Neural cell (in vitro differentiated cells): ENCODE measurements around the gene TBX19. TPM values are rescaled to one million over a fixed set of nuclear protein-coding genes. Genes with fewer than 3 reads are reported as not detected.

Source experiments
- H2AFZ ChIP-seq: fragments of 200-600, 300-800 bp; sonication (generic), shearing (Covaris generic); 2 replicates; pipeline ENCODE4 v1.6.0; 2014; ENCODE audit warnings: low read depth, mild to moderate bottlenecking, antibody characterized with exemption, low read length, moderate library complexity
- H3F3A ChIP-seq: fragments of 200-600 bp; shearing (Covaris generic); 2 replicates; pipeline ENCODE4 v1.6.1; 2016; ENCODE audit warnings: mild to moderate bottlenecking, moderate library complexity, mixed read lengths, antibody characterized with exemption, low read length; ENCODE audit not compliant: insufficient read depth, poor library complexity, severe bottlenecking
- H3K27ac ChIP-seq: fragments of 200-600, 300-800 bp; sonication (generic), shearing (Covaris generic); 2 replicates; pipeline ENCODE4 v1.5.1; 2014; ENCODE audit warnings: mild to moderate bottlenecking, low read length, moderate library complexity
- H3K27me3 ChIP-seq: fragments of 300-800, 200-600 bp; sonication (generic), shearing (Covaris generic); 2 replicates; pipeline ENCODE4 v1.6.0; 2014; ENCODE audit warnings: mild to moderate bottlenecking, low read depth, low read length, moderate library complexity; ENCODE audit not compliant: insufficient read depth
- H3K36me3 ChIP-seq: fragments of 300-800, 200-600 bp; sonication (generic), shearing (Covaris generic); 2 replicates; pipeline ENCODE4 v1.5.1; 2014; ENCODE audit warnings: mild to moderate bottlenecking, antibody characterized with exemption, low read length, moderate library complexity; ENCODE audit not compliant: insufficient read depth
- H3K4me2 ChIP-seq: fragments of 300-800, 200-600 bp; sonication (generic), shearing (Covaris generic); 2 replicates; pipeline ENCODE4 v1.6.0; 2014; ENCODE audit warnings: mild to moderate bottlenecking, low read length
- H3K4me3 ChIP-seq: fragments of 300-800, 200-600 bp; sonication (generic), shearing (Covaris generic); 2 replicates; pipeline ENCODE4 v1.5.1; 2014; ENCODE audit warnings: mild to moderate bottlenecking, low read length, moderate library complexity
- H3K79me2 ChIP-seq: fragments of 200-600 bp; shearing (Covaris generic); replicated peaks from 2 replicates; pipeline ENCODE4 v1.6.0; 2014; ENCODE audit warnings: mild to moderate bottlenecking, low read length, moderate library complexity; ENCODE audit not compliant: insufficient read depth
- H3K9ac ChIP-seq: fragments of 300-800, 200-600 bp; sonication (generic), shearing (Covaris generic); 2 replicates; pipeline ENCODE4 v1.6.1; 2016; ENCODE audit warnings: mild to moderate bottlenecking, low read length, mixed read lengths
- H3K9me2 ChIP-seq: fragments of 200-600 bp; shearing (Covaris generic); 2 replicates; pipeline ENCODE4 v1.6.1; 2016; ENCODE audit warnings: mild to moderate bottlenecking, low read length, mixed read lengths; ENCODE audit not compliant: insufficient read depth
- H3K9me3 ChIP-seq: fragments of 200-600, 300-800 bp; sonication (generic), shearing (Covaris generic); 2 replicates; pipeline ENCODE4 v1.6.1; 2016; ENCODE audit warnings: mild to moderate bottlenecking, mixed run types, low read length, moderate library complexity, mixed read lengths
- H4K20me1 ChIP-seq: fragments of 200-600 bp; shearing (Covaris generic); 2 replicates; pipeline ENCODE4 v1.6.1; 2016; ENCODE audit warnings: mild to moderate bottlenecking, mixed run types; ENCODE audit not compliant: insufficient read depth
- CTCF ChIP-seq: fragments of 450-650 bp; IDR thresholded peaks from 2 replicates; pipeline ENCODE4 v1.5.1; 2014; ENCODE audit warnings: antibody characterized with exemption, mild to moderate bottlenecking, moderate library complexity; ENCODE audit not compliant: poor library complexity, severe bottlenecking
- EP300 ChIP-seq: fragments of 450-650 bp; conservative IDR thresholded peaks from 2 replicates; pipeline ENCODE4 v1.6.1; 2014; ENCODE audit warnings: antibody characterized with exemption, mild to moderate bottlenecking, moderate library complexity; ENCODE audit not compliant: poor library complexity, severe bottlenecking
- EZH2 ChIP-seq: fragments of 200-600, 300-800 bp; shearing (Covaris generic), sonication (generic); IDR thresholded peaks from 2 replicates; pipeline ENCODE4 v1.6.1; 2014; ENCODE audit warnings: antibody characterized with exemption, low read length, borderline replicate concordance, mild to moderate bottlenecking; ENCODE audit not compliant: insufficient read depth, poor library complexity, severe bottlenecking
- MXI1 ChIP-seq: fragments of 450-650 bp; conservative IDR thresholded peaks from 2 replicates; pipeline ENCODE4 v1.6.1; 2014; ENCODE audit warnings: antibody characterized with exemption, mild to moderate bottlenecking; ENCODE audit not compliant: poor library complexity, severe bottlenecking
- POLR2AphosphoS5 ChIP-seq: IDR thresholded peaks from 2 replicates; pipeline ENCODE4 v1.6.1; 2012
- RAD21 ChIP-seq: fragments of 450-650 bp; conservative IDR thresholded peaks from 2 replicates; pipeline ENCODE4 v1.6.1; 2014; ENCODE audit warnings: antibody characterized with exemption, mild to moderate bottlenecking, moderate library complexity
- REST ChIP-seq: IDR thresholded peaks from 2 replicates; pipeline ENCODE4 v1.6.1; 2012; ENCODE audit warnings: borderline replicate concordance
- SMC3 ChIP-seq: fragments of 450-650 bp; conservative IDR thresholded peaks from 2 replicates; pipeline ENCODE4 v1.6.1; 2014; ENCODE audit warnings: antibody characterized with exemption, mild to moderate bottlenecking, moderate library complexity; ENCODE audit not compliant: poor library complexity
- TAF1 ChIP-seq: IDR thresholded peaks from 2 replicates; pipeline ENCODE4 v1.6.1; 2012; ENCODE audit warnings: low read depth
- polyA plus RNA-seq: library from polyadenylated mRNA; depleted of rRNA; stranded (reverse); fragments of >200 nt; gene quantifications from 2 replicates; pipeline ENCODE4 v1.2.3, GENCODE V29; 2014

TBX19 gene
- polyA plus RNA-seq, 1 donor from 2014 or later, result 0.42 TPM

GRCh38 chr1:168235548-168235885 lies 45.2 kb upstream of the TBX19 start:
- Histone ChIP-seq H3K79me2 (no peaks in the 10 kb centered on the region), H3K27ac (no peak overlapping the region), H2AFZ (no peak overlapping the region), H3K9me2 (no peaks in the 10 kb centered on the region), H3K9me3 (no peaks in the 10 kb centered on the region), H4K20me1 (no peaks in the 10 kb centered on the region), H3K27me3 (no peaks in the 10 kb centered on the region), H3K9ac (no peak overlapping the region), H3K4me2 (no peak overlapping the region), H3K4me3 (no peak overlapping the region), H3K36me3 (no peaks in the 10 kb centered on the region), H3F3A (no peaks in the 10 kb centered on the region)
- TF ChIP-seq REST (no peak), MXI1 (no peak), SMC3 (no peak), EP300 (no peak), POLR2AphosphoS5 (no peak), TAF1 (no peak), CTCF (no peak)

GRCh38 chr1:168235937-168236336 lies 44.7 kb upstream of the TBX19 start:
- no peaks in the 10 kb centered on the region for H3K9me2 ChIP-seq
- H3K27ac ChIP-seq, result no peak overlapping the region
- no peaks in the 10 kb centered on the region for H3K79me2 ChIP-seq
- no peak overlapping the region for H3K9ac ChIP-seq
- no peak overlapping the region for H2AFZ ChIP-seq
- no peak overlapping the region for H3K4me3 ChIP-seq
- H3K4me2 ChIP-seq, result no peak overlapping the region
- no peaks in the 10 kb centered on the region for H3K36me3 ChIP-seq
- no peaks in the 10 kb centered on the region for H3K27me3 ChIP-seq
- no peaks in the 10 kb centered on the region for H3K9me3 ChIP-seq
- H4K20me1 ChIP-seq, result no peaks in the 10 kb centered on the region
- TF ChIP-seq SMC3, result no peak
- no peak for TF ChIP-seq REST
- TF ChIP-seq TAF1, result no peak
- TF ChIP-seq EP300, result no peak
- TF ChIP-seq POLR2AphosphoS5, result no peak
- TF ChIP-seq MXI1, result no peak
- no peak for TF ChIP-seq EZH2
- TF ChIP-seq CTCF, result no peak
- TF ChIP-seq RAD21, result no peak
- H3F3A ChIP-seq, result no peaks in the 10 kb centered on the region
